HepG2 (cell line): Measurements from ENCODE around the gene PTX4. TPM values are rescaled to one million over a fixed set of nuclear protein-coding genes. Genes with fewer than 3 reads are reported as not detected.

Experiments used
- ATAC-seq: fragments of 200-7000 bp; cut with Tn5 transposase; 3 replicates; pipeline ENCODE4 v1.9.1; 2020; ENCODE audit warnings: mild to moderate bottlenecking, moderate library complexity
- BruUV-seq: library from RNA; stranded (reverse); fragments of 400-500 nt; replicated peaks from 2 replicates; lab custom pipeline; 2021; lab: Mats Ljungman, UMichigan
- CTCF ChIA-PET: fragments of 300-600 bp; formaldehyde crosslinking; extraction: SDS; loops from one replicate; lab custom pipeline; 2021; ENCODE audit warnings: low total read pairs, inconsistent platforms, low intra/inter-chr PET ratio; lab: Yijun Ruan, JAX
- POLR2A ChIA-PET: fragments of 350-600 bp; sonication (Branson Sonifier 250); formaldehyde crosslinking; loops from one replicate; lab custom pipeline; 2020; ENCODE audit warnings: antibody characterized with exemption, inconsistent platforms; lab: Yijun Ruan, JAX
- DNase-seq: peaks from one replicate; pipeline ENCODE4 v3.0.0-alpha.2; 2015; ENCODE audit warnings: low spot score
- FAIRE-seq: peaks from 3 replicates; lab custom pipeline; 2011; peaks lifted over from hg19 to GRCh38; lab: Jason Lieb, UNC
- H2AFZ ChIP-seq: one replicate; pipeline ENCODE4 v1.6.1; 2011; ENCODE audit warnings: low read length, inconsistent platforms
- H3K27ac ChIP-seq: fragments of 300-600 bp; 3 replicates; pipeline ENCODE4 v1.8.0; 2011; ENCODE audit warnings: mixed run types, mild to moderate bottlenecking, mixed read lengths, low read length, inconsistent platforms; ENCODE audit not compliant: insufficient read depth; ENCODE audit errors: extremely low read length
- H3K27me3 ChIP-seq, 2 experiments: fragments of 200-600 bp in 1 of 2; 2 replicates in 1 of 2; 3 replicates in 1 of 2; pipeline versions ENCODE4 v1.6.0 to v1.8.0; 2011; ENCODE audit warnings: low read length in 2 of 2, mild to moderate bottlenecking in 2 of 2, moderate library complexity in 2 of 2, inconsistent platforms in 1 of 2; ENCODE audit not compliant: insufficient read depth in 2 of 2, control insufficient read depth in 1 of 2
- H3K36me3 ChIP-seq, 2 experiments: fragments of 200-600 bp in 1 of 2; replicated peaks in 1 of 2; 2 replicates in 1 of 2; 3 replicates in 1 of 2; pipeline versions ENCODE4 v1.5.1 to v1.8.0; 2011; ENCODE audit warnings: low read length in 2 of 2, inconsistent platforms in 1 of 2; ENCODE audit not compliant: insufficient read depth in 2 of 2, control insufficient read depth in 1 of 2
- H3K4me1 ChIP-seq: 2 replicates; pipeline ENCODE4 v1.5.1; 2012; ENCODE audit warnings: low read length, inconsistent platforms; ENCODE audit not compliant: insufficient read depth
- H3K4me2 ChIP-seq: 2 replicates; pipeline ENCODE4 v1.6.0; 2011; ENCODE audit warnings: low read depth, low read length, inconsistent platforms
- H3K4me3 ChIP-seq, 3 experiments: fragments of 200-600 bp in 1 of 3; sonication (generic), shearing (Covaris generic) in 1 of 3; replicated peaks in 1 of 3; 2 replicates each; pipeline ENCODE4 v1.5.1; 2011 to 2016; ENCODE audit warnings: low read length in 3 of 3, inconsistent platforms in 2 of 3, low read depth in 2 of 3, mild to moderate bottlenecking in 2 of 3, control low read depth in 1 of 3, mixed read lengths in 1 of 3; ENCODE audit not compliant: insufficient read depth in 1 of 3
- H3K79me2 ChIP-seq: one replicate; pipeline ENCODE4 v1.6.1; 2011; ENCODE audit warnings: low read length, inconsistent platforms; ENCODE audit not compliant: insufficient read depth
- H3K9ac ChIP-seq: 2 replicates; pipeline ENCODE4 v1.6.0; 2011; ENCODE audit warnings: mild to moderate bottlenecking, low read depth, low read length, inconsistent platforms; ENCODE audit not compliant: insufficient read depth
- H3K9me3 ChIP-seq: 2 replicates; pipeline ENCODE4 v1.5.1; 2012; ENCODE audit warnings: mild to moderate bottlenecking, low read length
- H4K20me1 ChIP-seq: 2 replicates; pipeline ENCODE4 v1.6.0; 2011; ENCODE audit warnings: inconsistent platforms, mild to moderate bottlenecking, low read length, moderate library complexity; ENCODE audit not compliant: insufficient read depth
- GABPB1 ChIP-seq: IDR thresholded peaks from 2 replicates; pipeline ENCODE4 v1.6.1; 2016; ENCODE audit warnings: mild to moderate bottlenecking, missing genetic modification reagents, moderate library complexity, missing compliant biosample characterization
- PHF20 ChIP-seq: sonication (generic); formaldehyde crosslinking; IDR thresholded peaks from 2 replicates; pipeline ENCODE4 v1.5.0; 2020; ENCODE audit warnings: mild to moderate bottlenecking, missing genetic modification reagents
- PHF8 ChIP-seq: sonication (generic); formaldehyde crosslinking; IDR thresholded peaks from 2 replicates; pipeline ENCODE4 v1.5.0; 2020; ENCODE audit warnings: missing genetic modification reagents
- SP140L ChIP-seq: sonication (generic); formaldehyde crosslinking; IDR thresholded peaks from 2 replicates; pipeline ENCODE4 v1.4.0; 2020; ENCODE audit warnings: missing genetic modification reagents, borderline replicate concordance
- TMF1 ChIP-seq: sonication (generic); formaldehyde crosslinking; IDR thresholded peaks from 2 replicates; pipeline ENCODE4 v1.8.1; 2022; ENCODE audit warnings: low read depth, missing genetic modification reagents
- YEATS4 ChIP-seq: sonication (generic); formaldehyde crosslinking; IDR thresholded peaks from 2 replicates; pipeline ENCODE4 v1.4.0; 2020; ENCODE audit warnings: missing genetic modification reagents, borderline replicate concordance
- ZNF773 ChIP-seq: sonication (generic); formaldehyde crosslinking; IDR thresholded peaks from 2 replicates; pipeline ENCODE4 v1.4.0; 2020; ENCODE audit warnings: missing genetic modification reagents, borderline replicate concordance
- ZNF850 ChIP-seq: sonication (generic); formaldehyde crosslinking; conservative IDR thresholded peaks from 2 replicates; pipeline ENCODE4 v1.9.0; 2021; ENCODE audit warnings: mild to moderate bottlenecking, missing genetic modification reagents
- ZNF891 ChIP-seq: sonication (generic); formaldehyde crosslinking; IDR thresholded peaks from 2 replicates; pipeline ENCODE4 v1.5.0; 2020; ENCODE audit warnings: mild to moderate bottlenecking, missing genetic modification reagents
- ZSCAN25 ChIP-seq: sonication (generic); formaldehyde crosslinking; IDR thresholded peaks from 2 replicates; pipeline ENCODE4 v1.8.0; 2022; ENCODE audit warnings: mild to moderate bottlenecking, missing genetic modification reagents
- WGBS: methylation state at CpG from one replicate; pipeline ENCODE4 v1.1.6; 2017; ENCODE audit warnings: low lambda C conversion rate; 5-methylcytosine and 5-hydroxymethylcytosine counted together
- in situ Hi-C: cut with HindIII; loops from 2 replicates; pipeline ENCODE4 v1.10.0; 2017; ENCODE audit warnings: low pct_unique_long_range_greater_than_20kb; ENCODE audit not compliant: extremely low pct_ligation_motif_present
- intact Hi-C: fragments of 100-400 bp; cut with micrococcal nuclease; formaldehyde crosslinking; loops from one replicate; pipeline ENCODE4 v1.10.0; 2022; ENCODE audit not compliant: unreplicated experiment
- polyA plus RNA-seq, 8 experiments: library from polyadenylated mRNA; depleted of rRNA in 3 of 8; stranded (reverse) in 7 of 8; unstranded in 1 of 8; fragments of >200 nt; fragmentation: Illumina TruSeq in 4 of 8; extraction: Trizol in 4 of 8; gene quantifications; 2 replicates each; pipeline versions ENCODE4 v1.2.1 to v1.2.3, GENCODE V29; 2011 to 2016; ENCODE audit warnings: low read depth in 4 of 8, missing spikeins in 1 of 8, mixed read lengths in 1 of 8; ENCODE audit not compliant: insufficient read depth in 1 of 8
- total RNA-seq, 5 experiments: library from RNA; depleted of rRNA; stranded (reverse); fragments of >200 nt; fragmentation: Illumina TruSeq; extraction: Trizol; gene quantifications; 2 replicates each; pipeline ENCODE4 v1.2.3, GENCODE V29; 2016; ENCODE audit warnings: low read depth in 1 of 5
- TF ChIP-seq, protein P1 (sequence below): sonication (generic); formaldehyde crosslinking; IDR thresholded peaks from 2 replicates; pipeline ENCODE4 v1.4.0; 2020; ENCODE audit warnings: mild to moderate bottlenecking, missing genetic modification reagents
- TF ChIP-seq, protein P2 (sequence below): sonication (generic); formaldehyde crosslinking; IDR thresholded peaks from 2 replicates; pipeline ENCODE4 v1.4.0; 2020; ENCODE audit warnings: missing genetic modification reagents; ENCODE audit errors: not compliant biosample characterization
- TF ChIP-seq, protein P3 (sequence below): sonication (generic); formaldehyde crosslinking; IDR thresholded peaks from 2 replicates; pipeline ENCODE4 v1.5.1; 2020; ENCODE audit warnings: mild to moderate bottlenecking, missing genetic modification reagents, moderate library complexity
- TF ChIP-seq, protein P4 (sequence below): sonication (generic); formaldehyde crosslinking; IDR thresholded peaks from 2 replicates; pipeline ENCODE4 v1.4.0; 2020; ENCODE audit warnings: missing genetic modification reagents

The PTX4 gene
- total and polyA plus RNA-seq, 2 of the 13 experiments (the other 11 are each of a cell fraction or from before 2014, with no cell fraction given), result 0.04 TPM; not detected in 1

DNA sequence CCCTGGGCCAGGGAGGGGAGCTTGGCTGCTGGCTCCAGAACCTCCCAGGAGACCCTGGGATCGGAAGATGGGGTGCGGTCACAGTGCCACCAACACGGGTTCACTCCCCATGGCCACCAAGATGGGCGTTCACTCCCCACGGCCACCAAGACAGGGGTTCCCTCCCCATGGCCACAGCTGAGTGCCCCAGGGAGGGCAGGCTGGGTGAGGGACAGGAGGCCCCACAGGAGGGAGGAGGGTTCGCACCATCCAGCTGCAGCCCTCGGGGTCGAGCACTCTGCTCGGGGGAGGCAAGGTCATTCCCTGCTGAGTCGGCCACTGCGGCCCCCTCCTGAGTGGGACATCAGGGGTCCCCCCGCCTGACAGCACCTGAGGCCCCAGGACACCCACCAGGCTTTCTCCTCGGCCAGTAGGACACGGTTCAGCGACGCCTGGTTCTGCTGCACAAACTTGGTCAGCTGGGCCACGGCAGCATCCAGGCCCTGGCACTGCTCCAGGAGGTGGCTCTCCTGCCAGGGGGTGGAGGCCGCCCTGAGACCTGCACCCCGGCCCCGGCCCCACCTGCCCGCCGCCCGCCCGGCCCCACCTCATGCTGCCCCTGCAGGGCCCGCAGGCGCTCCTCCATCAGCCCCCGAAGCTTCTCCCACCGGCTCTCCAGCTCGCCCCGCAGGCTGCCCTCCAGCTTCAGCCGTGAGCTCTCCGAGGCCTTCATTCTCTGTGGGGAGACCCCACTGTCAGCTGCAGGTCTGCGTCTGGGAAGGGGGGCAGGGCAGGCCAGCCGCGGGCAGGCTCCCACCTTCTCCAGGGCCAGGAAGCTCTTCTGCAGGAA is 50.3 kb downstream of the PTX4 start:
- Histone ChIP-seq H3K27me3 (peaks cover 6 to 27% of the 10 kb centered on the region in 2 experiments; a peak in 4 of 5 replicates), H3K27ac (no peak overlapping the region), H3K9ac (peak overlapping the region; percentile 22; the same call in 1 of the 2 replicates), H3K36me3 (no peaks in the 10 kb centered on the region), H4K20me1 (no peaks in the 10 kb centered on the region), H3K79me2 (no peaks in the 10 kb centered on the region), H2AFZ (no peak overlapping the region), H3K4me2 (peak overlapping the region; percentile 75), H3K4me1 (peaks cover 65% of the 10 kb centered on the region), H3K4me3 (peak overlapping the region; percentile 24 to 65 (median 49); a peak in 4 of 6 replicates), H3K9me3 (no peaks in the 10 kb centered on the region)
- ChIA-PET CTCF (no interaction called here), POLR2A (interaction anchor here (1.1 to 2.6 kb wide), 4 partner anchors 18 to 37 kb away, joined by 3 to 19 read pairs (median 4); partner anchors contain the start of gene UQCC4)
- FAIRE-seq (no peak), ATAC-seq (peak; percentile 2; the same call in 2 of the 3 replicates), DNase-seq (no peak)
- no TSS peak for BruUV-seq
- in situ Hi-C loops (no loop called here), intact Hi-C loops (no loop called here)
- TF ChIP-seq, protein P1, sequence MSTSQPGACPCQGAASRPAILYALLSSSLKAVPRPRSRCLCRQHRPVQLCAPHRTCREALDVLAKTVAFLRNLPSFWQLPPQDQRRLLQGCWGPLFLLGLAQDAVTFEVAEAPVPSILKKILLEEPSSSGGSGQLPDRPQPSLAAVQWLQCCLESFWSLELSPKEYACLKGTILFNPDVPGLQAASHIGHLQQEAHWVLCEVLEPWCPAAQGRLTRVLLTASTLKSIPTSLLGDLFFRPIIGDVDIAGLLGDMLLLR (CRISPR knock-in tag), result 0 out of 2 replicates have a peak, but pooled peaks have one; percentile 25
- TF ChIP-seq TMF1 (no peak), PHF20 (no peak), ZNF773 (CRISPR knock-in tag) (no peak), ZNF850 (CRISPR knock-in tag) (no peak), PHF8 (CRISPR knock-in tag) (peak; percentile 31; the same call in 1 of the 2 replicates), SP140L (CRISPR knock-in tag) (no peak), ZNF891 (CRISPR knock-in tag) (no peak), ZSCAN25 (no peak), GABPB1 (CRISPR knock-in tag) (peak; percentile 23; the same call in 1 of the 2 replicates), YEATS4 (CRISPR knock-in tag) (0 out of 2 replicates have a peak, but pooled peaks have one; percentile 13)
- TF ChIP-seq, protein P2, sequence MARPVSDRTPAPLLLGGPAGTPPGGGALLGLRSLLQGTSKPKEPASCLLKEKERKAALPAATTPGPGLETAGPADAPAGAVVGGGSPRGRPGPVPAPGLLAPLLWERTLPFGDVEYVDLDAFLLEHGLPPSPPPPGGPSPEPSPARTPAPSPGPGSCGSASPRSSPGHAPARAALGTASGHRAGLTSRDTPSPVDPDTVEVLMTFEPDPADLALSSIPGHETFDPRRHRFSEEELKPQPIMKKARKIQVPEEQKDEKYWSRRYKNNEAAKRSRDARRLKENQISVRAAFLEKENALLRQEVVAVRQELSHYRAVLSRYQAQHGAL (CRISPR knock-in tag), result no peak
- TF ChIP-seq, protein P3, sequence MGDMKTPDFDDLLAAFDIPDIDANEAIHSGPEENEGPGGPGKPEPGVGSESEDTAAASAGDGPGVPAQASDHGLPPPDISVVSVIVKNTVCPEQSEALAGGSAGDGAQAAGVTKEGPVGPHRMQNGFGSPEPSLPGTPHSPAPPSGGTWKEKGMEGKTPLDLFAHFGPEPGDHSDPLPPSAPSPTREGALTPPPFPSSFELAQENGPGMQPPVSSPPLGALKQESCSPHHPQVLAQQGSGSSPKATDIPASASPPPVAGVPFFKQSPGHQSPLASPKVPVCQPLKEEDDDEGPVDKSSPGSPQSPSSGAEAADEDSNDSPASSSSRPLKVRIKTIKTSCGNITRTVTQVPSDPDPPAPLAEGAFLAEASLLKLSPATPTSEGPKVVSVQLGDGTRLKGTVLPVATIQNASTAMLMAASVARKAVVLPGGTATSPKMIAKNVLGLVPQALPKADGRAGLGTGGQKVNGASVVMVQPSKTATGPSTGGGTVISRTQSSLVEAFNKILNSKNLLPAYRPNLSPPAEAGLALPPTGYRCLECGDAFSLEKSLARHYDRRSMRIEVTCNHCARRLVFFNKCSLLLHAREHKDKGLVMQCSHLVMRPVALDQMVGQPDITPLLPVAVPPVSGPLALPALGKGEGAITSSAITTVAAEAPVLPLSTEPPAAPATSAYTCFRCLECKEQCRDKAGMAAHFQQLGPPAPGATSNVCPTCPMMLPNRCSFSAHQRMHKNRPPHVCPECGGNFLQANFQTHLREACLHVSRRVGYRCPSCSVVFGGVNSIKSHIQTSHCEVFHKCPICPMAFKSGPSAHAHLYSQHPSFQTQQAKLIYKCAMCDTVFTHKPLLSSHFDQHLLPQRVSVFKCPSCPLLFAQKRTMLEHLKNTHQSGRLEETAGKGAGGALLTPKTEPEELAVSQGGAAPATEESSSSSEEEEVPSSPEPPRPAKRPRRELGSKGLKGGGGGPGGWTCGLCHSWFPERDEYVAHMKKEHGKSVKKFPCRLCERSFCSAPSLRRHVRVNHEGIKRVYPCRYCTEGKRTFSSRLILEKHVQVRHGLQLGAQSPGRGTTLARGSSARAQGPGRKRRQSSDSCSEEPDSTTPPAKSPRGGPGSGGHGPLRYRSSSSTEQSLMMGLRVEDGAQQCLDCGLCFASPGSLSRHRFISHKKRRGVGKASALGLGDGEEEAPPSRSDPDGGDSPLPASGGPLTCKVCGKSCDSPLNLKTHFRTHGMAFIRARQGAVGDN (CRISPR knock-in tag), result no peak
- TF ChIP-seq, protein P4, sequence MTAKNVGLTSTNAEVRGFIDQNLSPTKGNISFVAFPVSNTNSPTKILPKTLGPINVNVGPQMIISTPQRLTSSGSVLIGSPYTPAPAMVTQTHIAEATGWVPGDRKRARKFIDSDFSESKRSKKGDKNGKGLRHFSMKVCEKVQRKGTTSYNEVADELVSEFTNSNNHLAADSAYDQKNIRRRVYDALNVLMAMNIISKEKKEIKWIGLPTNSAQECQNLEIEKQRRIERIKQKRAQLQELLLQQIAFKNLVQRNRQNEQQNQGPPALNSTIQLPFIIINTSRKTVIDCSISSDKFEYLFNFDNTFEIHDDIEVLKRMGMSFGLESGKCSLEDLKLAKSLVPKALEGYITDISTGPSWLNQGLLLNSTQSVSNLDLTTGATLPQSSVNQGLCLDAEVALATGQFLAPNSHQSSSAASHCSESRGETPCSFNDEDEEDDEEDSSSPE (CRISPR knock-in tag), result no peak
- WGBS, result 20% methylated on average over 4 of the region's 35 CpGs
